GM12872 (cell line): ENCODE data around the gene MAGEA3.
"Not testable (repeated sequence)": the region's sequence is repeated elsewhere in the genome, so short reads cannot be mapped to it uniquely, and the experiment has no call there.

ENCODE experiments used
- CTCF ChIP-seq: IDR thresholded peaks from 3 replicates; pipeline ENCODE4 v1.5.1; 2011; ENCODE audit warnings: low read depth, mild to moderate bottlenecking, low read length, moderate library complexity; ENCODE audit not compliant: insufficient read depth

Gene MAGEA3

GRCh38 chrX:152697952-152698931 lies at the start of gene MAGEA3:
Gene MAGEA3, plus strand, starts transcription at chrX:152698794. Its CDS starts 2,039 bp downstream, at chrX:152700833.
- not testable (repeated sequence) for TF ChIP-seq CTCF

GRCh38 chrX:152652060-152652459 lies 46.5 kb upstream of the MAGEA3 start:
- no peak for TF ChIP-seq CTCF

- no peak for TF ChIP-seq CTCF
These were observed 46.1 kb upstream of the MAGEA3 start for GRCh38 chrX:152652467-152652866.

- no peak for TF ChIP-seq CTCF
These were observed 42.5 kb upstream of the MAGEA3 start for GRCh38 chrX:152656087-152656486.

GRCh38 chrX:152656890-152657289 lies 41.7 kb upstream of the MAGEA3 start:
- no peak for TF ChIP-seq CTCF

GRCh38 chrX:152658302-152658701 lies 40.3 kb upstream of the MAGEA3 start:
- no peak for TF ChIP-seq CTCF

- no peak for TF ChIP-seq CTCF
These were observed 35.5 kb upstream of the MAGEA3 start for GRCh38 chrX:152663086-152663485.
